GM21381 (cell line): Measurements from ENCODE around the gene COL20A1.

Source experiments
- ATAC-seq: cut with Tn5 transposase; IDR thresholded peaks from one replicate; pipeline ENCODE4 v1.9.1; 2021; ENCODE audit warnings: mild to moderate bottlenecking, moderate library complexity; ENCODE audit not compliant: unreplicated experiment

Gene COL20A1

DNA sequence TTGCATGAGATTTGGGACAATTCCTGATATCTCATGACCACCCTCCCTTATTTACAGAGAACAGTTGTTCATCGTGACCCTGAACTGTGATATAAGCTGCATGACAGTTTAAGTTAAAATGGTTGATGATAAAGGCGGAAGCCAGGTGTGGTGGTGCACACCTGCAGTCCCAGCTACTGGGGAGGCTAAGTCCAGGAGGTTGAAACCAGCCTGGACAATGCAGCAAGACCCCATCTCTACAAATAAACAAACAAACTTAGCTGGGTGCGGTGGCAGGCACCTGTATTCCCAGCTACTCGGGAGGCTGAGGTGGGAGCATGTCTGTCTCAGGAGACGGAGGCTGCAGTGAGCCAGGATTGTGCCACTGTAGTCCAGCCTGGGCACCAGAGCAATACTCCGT is 24.1 kb downstream of the COL20A1 start:
- no peak for ATAC-seq

GRCh38 chr20:63317601-63318291 is 24.8 kb downstream of the COL20A1 start:
- no peak for ATAC-seq

DNA sequence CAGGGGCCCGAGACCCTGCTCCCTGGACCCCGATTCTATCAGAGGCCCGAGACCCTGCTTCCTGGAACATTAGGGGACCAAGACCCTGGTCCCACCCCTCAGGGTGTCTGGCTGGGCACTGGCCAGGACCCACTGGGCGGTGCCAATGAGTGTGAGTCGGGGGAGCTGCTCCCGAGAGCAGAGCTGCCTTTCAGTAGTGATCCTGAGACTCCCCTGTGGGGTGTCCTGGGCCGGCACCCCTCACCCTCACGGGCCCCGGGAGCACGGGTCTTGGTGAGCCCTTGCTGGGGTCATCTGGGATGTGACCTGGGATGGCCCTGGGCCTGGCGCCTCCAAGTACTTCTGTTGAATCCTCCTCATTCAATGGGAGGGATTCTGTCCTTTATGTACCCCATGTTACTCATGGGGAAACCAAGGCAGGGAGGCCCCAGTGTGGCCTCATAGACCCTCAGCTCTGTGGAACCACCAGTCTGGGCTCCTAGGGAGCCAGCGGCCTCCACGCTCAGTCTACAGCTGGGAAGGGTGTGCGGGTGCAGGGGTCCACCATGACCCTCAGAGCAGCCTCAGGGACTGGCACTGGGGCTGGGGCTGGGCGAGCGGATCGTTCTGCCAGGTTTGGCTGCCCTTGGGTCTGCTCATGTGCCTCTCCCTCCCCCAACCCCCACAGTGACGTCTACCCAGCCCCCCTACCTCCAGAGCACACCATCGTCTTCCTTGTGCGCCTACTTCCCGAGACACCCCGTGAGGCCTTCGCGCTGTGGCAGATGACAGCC is 25.6 kb downstream of the COL20A1 start:
- ATAC-seq: no peak

DNA sequence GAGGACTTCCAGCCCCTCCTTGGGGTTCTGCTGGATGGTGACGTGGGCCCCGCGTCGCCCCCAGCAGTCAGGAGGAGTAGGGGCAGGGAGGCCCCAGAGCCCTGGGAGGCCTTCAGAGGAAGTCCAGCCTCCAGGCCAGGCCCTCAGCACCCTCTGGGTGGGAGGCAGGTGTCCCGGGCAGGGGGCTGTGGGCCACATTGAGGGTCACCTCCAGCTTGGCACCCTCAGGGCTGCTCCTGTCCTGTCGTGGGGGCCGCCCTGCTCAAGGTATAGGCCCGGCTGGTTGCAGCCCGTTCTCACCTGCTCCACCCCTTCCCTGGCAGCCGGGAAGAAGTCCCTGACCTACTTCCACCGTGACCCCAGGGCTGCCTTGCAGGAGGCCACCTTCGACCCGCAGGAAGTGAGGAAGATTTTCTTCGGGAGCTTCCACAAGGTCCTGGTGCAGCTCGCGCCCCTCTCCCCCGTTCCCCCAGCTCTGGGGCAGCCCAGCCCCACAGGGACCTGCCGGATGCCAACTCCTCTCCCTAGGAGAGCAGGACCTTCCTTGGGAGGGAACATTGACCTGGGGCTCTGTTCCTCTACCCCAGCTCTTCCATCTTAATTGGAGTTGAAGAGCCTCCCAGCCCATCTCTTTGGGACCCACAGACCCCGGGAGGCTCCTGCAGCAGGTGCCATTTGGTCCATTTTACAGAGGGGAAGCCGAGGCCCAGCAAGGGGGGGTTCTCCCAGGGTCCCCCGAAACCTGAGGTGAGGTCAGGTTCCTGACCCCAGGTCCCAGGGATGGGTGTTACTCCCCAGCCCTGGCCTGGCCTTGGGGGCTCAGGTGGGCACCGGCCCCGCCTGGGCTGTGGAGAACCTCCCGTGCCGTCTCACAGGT is 26.4 kb downstream of the COL20A1 start:
- ATAC-seq: no peak

GRCh38 chr20:63320041-63320511 is 27.1 kb downstream of the COL20A1 start:
- no peak for ATAC-seq

GRCh38 chr20:63320616-63321147 is 27.7 kb downstream of the COL20A1 start:
- no peak for ATAC-seq

- ATAC-seq: no peak
Measured at GRCh38 chr20:63321148-63321831, 28.3 kb downstream of the COL20A1 start.

GRCh38 chr20:63322146-63322932 is 29.4 kb downstream of the COL20A1 start:
- no peak for ATAC-seq

DNA sequence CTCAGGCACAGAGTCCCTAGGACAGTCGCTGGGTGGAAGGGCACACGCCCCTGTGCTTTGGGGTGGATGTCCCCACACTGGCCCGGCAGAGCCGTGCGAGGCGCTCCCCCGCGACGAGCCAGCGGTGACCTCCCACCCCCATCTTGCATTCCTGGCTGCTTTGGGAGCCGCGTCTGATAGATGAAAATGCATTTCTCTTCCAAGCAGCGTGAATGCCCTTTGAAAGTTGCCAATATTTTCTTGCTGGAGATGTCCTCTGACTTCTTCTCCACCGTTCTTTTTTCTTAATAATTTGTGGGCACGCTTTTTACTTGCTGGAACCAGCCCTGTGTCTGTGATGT is 29.9 kb downstream of the COL20A1 start:
- ATAC-seq: no peak

DNA sequence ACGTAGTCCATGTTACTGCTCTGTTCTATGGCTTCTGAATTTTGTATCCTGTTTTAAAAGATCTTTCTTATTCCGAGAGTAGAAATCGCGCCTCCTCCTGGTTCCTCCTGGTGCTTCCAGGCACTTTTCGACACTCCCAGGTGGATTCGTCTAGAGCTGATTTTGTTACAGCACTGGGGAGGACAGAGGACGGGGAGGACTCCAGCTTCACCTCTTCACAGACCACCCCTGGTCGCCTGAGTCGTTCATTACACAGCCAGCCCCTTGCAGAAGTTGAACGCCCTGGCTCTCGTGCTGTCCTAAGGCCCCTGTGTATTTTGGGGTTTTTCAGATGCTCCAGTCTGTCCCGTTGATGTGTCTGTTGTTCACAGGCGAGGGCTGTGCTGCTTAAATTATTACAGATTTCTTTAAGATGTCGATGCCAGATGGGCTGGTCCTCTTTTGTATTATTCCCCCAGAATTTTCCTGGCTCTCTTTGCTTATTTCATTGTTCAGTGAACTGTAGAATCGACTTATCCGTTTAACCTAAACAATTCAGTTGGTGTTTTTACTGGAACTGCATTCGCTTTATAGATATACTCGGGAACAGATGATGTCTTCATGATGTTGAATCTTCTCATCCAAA is 30.5 kb downstream of the COL20A1 start:
- ATAC-seq: no peak

DNA sequence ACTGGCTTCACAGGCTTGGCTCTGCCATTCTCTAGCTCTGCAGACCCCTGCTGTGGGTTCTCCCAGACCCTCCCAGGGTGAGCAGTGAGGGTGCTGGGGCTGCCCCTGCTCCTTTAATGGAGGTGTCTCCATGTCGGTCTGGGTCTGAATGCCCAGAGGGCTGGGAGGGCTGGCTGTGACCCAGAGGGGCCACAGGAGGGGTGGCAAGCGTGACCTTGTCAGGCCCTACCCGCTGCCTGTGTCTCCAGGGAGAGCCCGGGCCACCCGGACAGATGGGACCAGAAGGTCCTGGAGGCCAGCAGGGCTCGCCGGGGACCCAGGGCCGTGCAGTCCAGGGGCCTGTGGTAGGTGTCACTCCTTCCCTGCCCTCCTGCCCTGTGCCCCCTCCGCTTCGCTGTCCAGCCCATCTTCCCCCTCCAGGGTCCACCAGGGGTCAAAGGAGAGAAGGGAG is 32.1 kb downstream of the COL20A1 start:
- ATAC-seq: no peak

- no peak for ATAC-seq
Measured at GRCh38 chr20:63325554-63326313, 32.7 kb downstream of the COL20A1 start.

- no peak for ATAC-seq
Measured at GRCh38 chr20:63326314-63327230, 33.6 kb downstream of the COL20A1 start.

DNA sequence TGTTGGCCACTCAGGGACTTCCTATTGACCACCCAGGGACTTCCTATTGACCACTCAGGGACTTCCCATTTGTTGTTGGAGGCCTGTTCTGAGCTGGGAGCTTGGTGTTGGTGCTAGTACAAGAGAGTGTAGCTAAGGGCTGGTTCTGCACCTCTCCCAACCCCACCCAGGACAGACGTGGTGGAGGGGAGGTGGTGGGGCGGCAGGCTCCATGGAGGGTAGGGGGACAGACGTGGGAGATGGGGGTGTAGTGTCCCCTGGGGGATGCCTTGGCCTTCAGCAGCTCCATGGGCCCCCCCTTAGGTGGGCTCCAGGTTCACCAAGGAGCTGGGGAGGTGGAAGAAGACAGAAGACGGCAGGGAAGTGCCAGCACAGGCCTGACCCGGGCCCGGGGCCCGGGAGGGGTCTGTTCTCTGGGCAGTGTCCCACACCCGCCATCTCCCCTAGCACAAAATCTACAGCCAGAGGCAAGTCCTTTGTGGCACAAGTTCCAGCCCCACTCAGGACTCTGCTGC is 34.3 kb downstream of the COL20A1 start:
- no peak for ATAC-seq

- ATAC-seq: no peak
Measured at GRCh38 chr20:63328026-63328700, 35.2 kb downstream of the COL20A1 start.

GRCh38 chr20:63328718-63329275 is 35.8 kb downstream of the COL20A1 start:
- ATAC-seq: no peak
